Measurements from ENCODE around the gene PDE2A.

- no peak for TF ChIP-seq CTCF (IDR thresholded peaks at IDR 0.05)
- TF ChIP-seq EZH2phosphoT487 (IDR thresholded peaks at IDR 0.05) = no peak
Measured at GRCh38 chr11:72537051-72537450, 137.2 kb downstream of the PDE2A start.

Data from neural progenitor cell (in vitro differentiated cells).